Breast epithelium (tissue), 4 donors: ENCODE data around the gene TMEM9. TPM values are rescaled to one million over a fixed set of nuclear protein-coding genes. Genes with fewer than 3 reads are reported as not detected.
"Not testable (repeated sequence)": the region's sequence is repeated elsewhere in the genome, so short reads cannot be mapped to it uniquely, and the experiment has no call there.

Experiments
- DNase-seq, 2 donors: peaks; one replicate each; pipeline ENCODE4 v3.0.0-alpha.2; 2019; ENCODE audit warnings: low spot score in 2 of 2
- H3K27ac ChIP-seq, 2 donors: fragments of 200-600 bp; sonication (generic) in 1 of 2; one replicate each; pipeline ENCODE4 v1.5.1; 2016 to 2019; ENCODE audit warnings: mild to moderate bottlenecking in 1 of 2
- H3K27me3 ChIP-seq, 2 donors: fragments of 200-600 bp; sonication (generic) in 1 of 2; one replicate each; pipeline versions ENCODE4 v1.5.1 to v1.6.0; 2017 to 2019; ENCODE audit warnings: control low read depth in 1 of 2, mild to moderate bottlenecking in 1 of 2
- H3K36me3 ChIP-seq: fragments of 200-600 bp; one replicate; pipeline ENCODE4 v1.5.1; 2019
- H3K4me1 ChIP-seq, 2 donors: fragments of 200-600 bp; sonication (generic); one replicate each; pipeline ENCODE4 v1.5.1; 2016 to 2019; ENCODE audit warnings: control low read depth in 1 of 2
- H3K4me3 ChIP-seq, 3 donors: fragments of 200-600 bp; sonication (generic); 1 replicate in 2 of 3; 2 replicates in 1 of 3; pipeline ENCODE4 v1.5.1; 2016 to 2019; ENCODE audit warnings: mild to moderate bottlenecking in 3 of 3, moderate library complexity in 2 of 3
- H3K9me3 ChIP-seq, 2 donors: fragments of 200-600 bp; sonication (generic) in 1 of 2; one replicate each; pipeline ENCODE4 v1.5.1; 2016 to 2019; ENCODE audit warnings: control low read depth in 1 of 2
- CTCF ChIP-seq, 3 donors: fragments of 450-650 bp; IDR thresholded peaks; one replicate each; pipeline ENCODE4 v1.5.1; 2016 to 2017; ENCODE audit warnings: antibody characterized with exemption in 3 of 3, mild to moderate bottlenecking in 3 of 3, moderate library complexity in 3 of 3
- POLR2A ChIP-seq: fragments of 450-650 bp; IDR thresholded peaks from one replicate; pipeline ENCODE4 v1.6.1; 2016; ENCODE audit warnings: antibody characterized with exemption, mild to moderate bottlenecking, moderate library complexity
- POLR2AphosphoS5 ChIP-seq, 3 donors: sonication (generic); formaldehyde crosslinking; IDR thresholded peaks; one replicate each; pipeline ENCODE4 v1.6.1; 2017; ENCODE audit warnings: antibody characterized with exemption in 3 of 3
- intact Hi-C: fragments of 100-400 bp; cut with DNase I; formaldehyde crosslinking; loops from one replicate; pipeline ENCODE4 v1.15.1; 2023; ENCODE audit warnings: low total_unique reads
- total RNA-seq, 3 donors: library from RNA; depleted of rRNA; stranded (reverse); fragments of >200 nt; gene quantifications; one replicate each; pipeline ENCODE4 v1.1.0, GENCODE V29; 2016

TMEM9 gene
- total RNA-seq, 3 donors from 2014 or later, result 48.3 to 104 (median 99.8) TPM

GRCh38 chr1:201167041-201167991 is 13.0 kb upstream of the TMEM9 start:
- Histone ChIP-seq H3K27me3 (no peaks in the 10 kb centered on the region), H3K4me1 (peaks cover 0 to 2% of the 10 kb centered on the region in 2 donors), H3K27ac (no peak overlapping the region), H3K4me3 (no peak overlapping the region), H3K9me3 (no peaks in the 10 kb centered on the region), H3K36me3 (no peaks in the 10 kb centered on the region)
- intact Hi-C loops, result no loop called here
- DNase-seq, result no peak
- TF ChIP-seq POLR2AphosphoS5 (IDR thresholded peaks at IDR 0.05), result no peak
- TF ChIP-seq CTCF (IDR thresholded peaks at IDR 0.05), result no peak
- TF ChIP-seq POLR2A, result no peak

GRCh38 chr1:201164645-201165044 is 10.4 kb upstream of the TMEM9 start:
- Histone ChIP-seq H3K36me3 (no peaks in the 10 kb centered on the region), H3K27ac (no peak overlapping the region), H3K27me3 (no peaks in the 10 kb centered on the region), H3K9me3 (no peaks in the 10 kb centered on the region), H3K4me3 (no peak overlapping the region), H3K4me1 (no peaks in the 10 kb centered on the region)
- no peak for TF ChIP-seq CTCF (IDR thresholded peaks at IDR 0.05)
- no peak for TF ChIP-seq POLR2A
- no peak for TF ChIP-seq POLR2AphosphoS5 (IDR thresholded peaks at IDR 0.05)
- no peak for DNase-seq
- intact Hi-C loops, result no loop called here

- intact Hi-C loops, result no loop called here
- H3K36me3 ChIP-seq, result no peaks in the 10 kb centered on the region
- H3K27me3 ChIP-seq, result no peaks in the 10 kb centered on the region
- DNase-seq, result no peak
- H3K27ac ChIP-seq, result no peak overlapping the region
- H3K4me3 ChIP-seq, result no peak overlapping the region
- no peaks in the 10 kb centered on the region for H3K9me3 ChIP-seq
- TF ChIP-seq CTCF (IDR thresholded peaks at IDR 0.05) (no peak), POLR2AphosphoS5 (IDR thresholded peaks at IDR 0.05) (no peak), POLR2A (no peak)
- no peaks in the 10 kb centered on the region for H3K4me1 ChIP-seq
These were observed 9.4 kb upstream of the TMEM9 start for GRCh38 chr1:201163707-201164106.

DNA sequence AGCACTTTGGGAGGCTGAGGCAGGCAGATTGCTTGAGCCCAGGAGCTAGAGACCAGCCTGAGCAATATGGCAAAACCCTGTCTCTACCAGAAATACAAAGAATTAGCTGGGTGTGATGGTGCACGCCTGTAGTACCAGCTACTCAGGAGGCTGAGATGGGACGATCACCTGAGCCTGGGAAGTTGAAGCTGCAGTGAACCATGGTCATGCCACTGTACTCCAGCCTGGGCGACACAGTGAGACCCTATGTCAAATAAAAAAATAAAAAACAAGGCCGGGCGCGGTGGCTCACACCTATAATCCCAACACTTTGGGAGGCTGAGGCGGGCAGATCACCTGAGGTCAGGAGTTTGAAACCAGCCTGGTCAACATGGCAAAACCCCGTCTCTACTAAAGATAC is 8.8 kb upstream of the TMEM9 start:
- H3K27me3 ChIP-seq, H3K4me3 ChIP-seq, H3K27ac ChIP-seq, DNase-seq, H3K9me3 ChIP-seq, H3K36me3 ChIP-seq, H3K4me1 ChIP-seq, intact Hi-C loops: not testable (repeated sequence)

GRCh38 chr1:201157949-201158348 is 3.7 kb upstream of the TMEM9 start:
- TF ChIP-seq CTCF (IDR thresholded peaks at IDR 0.05) (no peak), POLR2A (no peak), POLR2AphosphoS5 (IDR thresholded peaks at IDR 0.05) (no peak)
- Histone ChIP-seq H3K9me3 (no peaks in the 10 kb centered on the region), H3K36me3 (no peaks in the 10 kb centered on the region), H3K4me1 (peaks cover 0 to 4% of the 10 kb centered on the region in 2 donors), H3K27ac (no peak overlapping the region), H3K4me3 (no peak overlapping the region), H3K27me3 (no peaks in the 10 kb centered on the region)
- intact Hi-C loops, result no loop called here
- DNase-seq, result no peak
